Stimulated activated effector memory CD8-positive, alpha-beta T cell treated with anti-CD3 and anti-CD28 coated beads, Interleukin-12 subunit alpha, Interleukin-12 subunit beta, amount 100 ng/mL, for 72 hours (primary cell): ENCODE data around the gene ENDOG.

Experiments used
- ATAC-seq: fragments of 150-1000 bp; cut with Tn5 transposase; 2 replicates; pipeline ENCODE4 v1.10.0; 2021
- DNase-seq, 2 donors: peaks; one replicate each; pipeline ENCODE4 v3.0.0; 2021 to 2022; ENCODE audit warnings: low spot score in 2 of 2
- H3K27ac Mint-ChIP-seq: one replicate; pipeline ENCODE4 v1.8.0; 2022; ENCODE audit warnings: mild to moderate bottlenecking, mixed read lengths
- H3K36me3 Mint-ChIP-seq: one replicate; pipeline ENCODE4 v1.8.0; 2022; ENCODE audit warnings: mild to moderate bottlenecking, mixed read lengths
- H3K4me1 Mint-ChIP-seq: one replicate; pipeline ENCODE4 v1.8.0; 2022; ENCODE audit warnings: mixed read lengths
- H3K4me3 Mint-ChIP-seq: one replicate; pipeline ENCODE4 v1.8.0; 2022; ENCODE audit warnings: mild to moderate bottlenecking, mixed read lengths
- H3K9me3 Mint-ChIP-seq: one replicate; pipeline ENCODE4 v1.8.0; 2022; ENCODE audit warnings: mixed read lengths

The ENDOG gene

DNA sequence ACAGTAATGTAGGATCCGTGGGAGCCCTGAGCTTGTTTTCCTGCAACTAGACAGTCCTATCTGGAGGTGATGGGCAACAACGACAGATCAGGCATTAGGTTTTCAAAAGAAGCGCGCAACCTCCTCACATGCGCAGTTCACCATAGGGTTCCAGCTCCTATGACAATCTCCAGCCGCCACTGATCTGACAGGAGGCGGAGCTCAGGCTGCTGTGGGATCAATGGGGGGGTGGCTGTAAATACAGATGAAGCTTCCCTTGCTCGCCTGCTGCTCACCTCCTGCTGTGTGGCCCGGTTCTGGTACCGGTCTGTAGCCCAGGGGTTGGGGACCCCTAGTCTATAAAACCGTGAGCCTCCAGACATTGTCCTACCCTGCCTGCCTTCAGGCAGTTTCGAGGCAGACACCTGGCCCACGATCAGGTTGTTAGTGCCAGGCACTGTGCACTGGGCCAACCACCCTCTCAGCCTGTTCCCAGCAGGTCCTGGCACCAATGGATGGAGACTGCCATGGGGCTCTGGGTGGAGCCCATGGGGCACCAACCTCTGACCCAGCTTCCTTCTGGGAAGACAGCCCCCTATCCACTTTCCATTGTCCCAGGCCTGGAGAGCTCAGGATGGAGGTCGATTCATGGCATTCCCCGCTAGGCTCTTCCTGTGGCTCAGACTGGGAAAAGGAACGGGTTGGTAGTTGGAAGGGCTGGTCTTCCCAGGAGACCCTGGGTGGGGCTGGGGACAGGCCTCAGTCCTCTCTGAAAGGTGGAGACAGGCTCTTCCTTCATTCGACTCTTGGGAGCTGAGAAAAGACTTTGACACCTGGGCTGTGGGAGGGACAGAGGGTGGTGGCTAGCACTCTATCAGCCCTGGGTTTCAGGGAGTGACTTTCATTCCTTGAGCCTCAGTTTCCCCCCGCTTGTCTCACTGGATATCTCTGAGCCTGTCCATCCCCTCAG is 1.7 kb downstream of the ENDOG start:
- DNase-seq (no peak), ATAC-seq (no peak)
- Mint-ChIP-seq H3K9me3 (no peaks in the 10 kb centered on the region), H3K36me3 (peaks cover 52% of the 10 kb centered on the region), H3K4me1 (peaks cover 30% of the 10 kb centered on the region), H3K27ac (peak overlapping the region; percentile 88), H3K4me3 (peak overlapping the region; percentile 75)

DNA sequence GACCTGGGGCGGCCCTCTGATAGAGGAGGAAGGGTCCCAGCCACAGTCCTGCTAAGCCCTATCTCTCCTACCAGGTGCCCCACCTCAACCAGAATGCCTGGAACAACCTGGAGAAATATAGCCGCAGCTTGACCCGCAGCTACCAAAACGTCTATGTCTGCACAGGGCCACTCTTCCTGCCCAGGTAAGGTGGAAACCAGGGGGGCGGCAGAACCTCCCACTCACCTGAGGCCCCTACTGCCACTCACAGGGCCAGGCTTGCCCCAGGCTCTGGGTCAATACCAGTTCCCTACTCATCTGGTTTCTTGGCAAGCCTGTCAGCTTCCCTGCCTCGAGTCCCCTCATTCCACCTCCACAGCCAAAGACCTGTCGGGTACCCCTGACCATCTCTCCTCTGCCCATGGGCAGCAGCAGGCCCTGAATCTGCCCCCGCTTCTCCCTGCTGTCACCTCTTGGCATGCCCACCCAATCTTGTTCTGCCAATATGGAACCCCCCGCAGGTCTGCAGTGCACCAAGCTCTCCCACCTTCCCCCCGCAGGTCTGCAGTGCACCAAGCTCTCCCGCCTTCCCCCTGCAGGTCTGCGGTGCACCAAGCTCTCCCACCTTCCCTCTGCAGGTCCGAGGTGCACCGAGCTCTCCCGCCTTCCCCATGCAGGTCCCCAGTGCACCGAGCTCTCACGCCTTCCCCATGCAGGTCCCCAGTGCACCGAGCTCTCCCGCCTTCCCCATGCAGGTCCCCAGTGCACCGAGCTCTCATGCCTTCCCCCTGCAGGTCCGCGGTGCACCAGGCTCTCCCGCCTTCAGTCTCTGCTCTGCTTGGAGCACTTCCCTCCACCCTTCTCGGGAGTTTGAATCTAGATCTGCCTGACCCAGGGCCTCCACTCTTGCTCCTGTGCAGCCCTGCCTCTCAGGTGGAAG is 2.6 kb downstream of the ENDOG start:
- Mint-ChIP-seq H3K9me3 (no peaks in the 10 kb centered on the region), H3K27ac (peak overlapping the region; percentile 88), H3K4me3 (peak overlapping the region; percentile 75), H3K36me3 (peaks cover 61% of the 10 kb centered on the region), H3K4me1 (peaks cover 30% of the 10 kb centered on the region)
- no peak for ATAC-seq
- no peak for DNase-seq

DNA sequence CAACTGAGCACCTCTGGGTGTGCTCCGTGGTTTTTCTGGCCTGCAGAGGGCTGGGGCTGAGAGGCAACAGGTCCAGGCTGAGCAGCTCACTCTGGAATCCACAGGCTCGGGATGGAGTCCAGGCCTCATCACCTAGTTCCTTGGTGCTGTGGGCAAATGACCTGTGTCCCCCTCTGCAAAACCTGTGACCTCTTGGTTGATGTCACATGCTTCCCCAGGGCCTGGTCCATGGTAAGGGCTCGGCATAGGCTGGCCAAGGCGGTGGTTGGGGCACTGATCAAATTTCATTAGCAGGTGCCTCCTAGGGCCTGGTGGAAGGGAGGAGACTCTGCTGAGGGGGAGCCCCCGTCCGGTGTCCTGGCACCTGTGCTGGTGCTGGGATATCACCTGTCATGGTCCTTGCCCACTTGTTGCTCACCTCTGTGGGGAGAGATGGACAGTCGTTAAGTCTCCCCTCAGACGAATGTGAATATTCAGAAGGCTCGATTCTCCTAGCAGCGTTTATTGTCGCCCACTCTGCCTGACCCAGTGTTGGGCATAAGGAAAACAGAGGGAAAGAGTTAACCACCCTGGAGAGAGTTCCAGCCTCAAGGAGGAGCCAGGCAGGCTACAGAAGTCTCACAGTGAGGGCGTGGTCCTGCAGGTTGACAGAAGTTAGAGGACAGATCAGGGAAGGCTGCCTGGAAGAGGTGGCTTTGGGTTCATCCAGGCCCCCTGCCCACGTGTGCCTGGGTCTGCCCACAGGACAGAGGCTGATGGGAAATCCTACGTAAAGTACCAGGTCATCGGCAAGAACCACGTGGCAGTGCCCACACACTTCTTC is 3.5 kb downstream of the ENDOG start:
- no peaks in the 10 kb centered on the region for H3K9me3 Mint-ChIP-seq
- H3K36me3 Mint-ChIP-seq, result peaks cover 70% of the 10 kb centered on the region
- H3K27ac Mint-ChIP-seq, result peak overlapping the region; percentile 88
- H3K4me3 Mint-ChIP-seq, result no peak overlapping the region
- H3K4me1 Mint-ChIP-seq, result peaks cover 32% of the 10 kb centered on the region
- no peak for DNase-seq
- no peak for ATAC-seq

DNA sequence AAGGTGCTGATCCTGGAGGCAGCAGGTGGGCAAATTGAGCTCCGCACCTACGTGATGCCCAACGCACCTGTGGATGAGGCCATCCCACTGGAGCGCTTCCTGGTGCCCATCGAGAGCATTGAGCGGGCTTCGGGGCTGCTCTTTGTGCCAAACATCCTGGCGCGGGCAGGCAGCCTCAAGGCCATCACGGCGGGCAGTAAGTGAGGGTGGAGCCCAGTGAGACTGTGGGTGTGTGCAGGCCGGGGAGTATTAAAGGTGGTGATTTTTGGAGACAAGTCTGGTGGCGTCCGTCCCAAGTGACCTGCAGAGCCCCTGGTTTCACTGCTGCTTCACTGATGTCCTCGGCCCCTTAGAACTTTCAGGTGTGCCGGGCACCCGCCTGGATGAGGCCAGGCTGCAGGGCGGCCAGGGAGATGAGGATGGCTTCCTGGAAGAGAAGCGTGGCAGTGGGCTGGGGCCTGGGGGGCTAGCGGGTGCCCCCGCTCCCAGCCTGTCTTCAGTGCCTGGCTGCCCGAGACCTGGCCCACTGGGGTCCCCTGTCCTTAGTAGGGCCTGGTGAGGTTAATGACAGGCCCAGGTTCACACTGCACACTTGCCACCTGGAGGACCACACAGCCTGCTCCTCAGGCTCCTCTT is 4.2 kb downstream of the ENDOG start:
- Mint-ChIP-seq H3K27ac (peak overlapping the region; percentile 37), H3K4me3 (no peak overlapping the region), H3K36me3 (peaks cover 77% of the 10 kb centered on the region)

DNA sequence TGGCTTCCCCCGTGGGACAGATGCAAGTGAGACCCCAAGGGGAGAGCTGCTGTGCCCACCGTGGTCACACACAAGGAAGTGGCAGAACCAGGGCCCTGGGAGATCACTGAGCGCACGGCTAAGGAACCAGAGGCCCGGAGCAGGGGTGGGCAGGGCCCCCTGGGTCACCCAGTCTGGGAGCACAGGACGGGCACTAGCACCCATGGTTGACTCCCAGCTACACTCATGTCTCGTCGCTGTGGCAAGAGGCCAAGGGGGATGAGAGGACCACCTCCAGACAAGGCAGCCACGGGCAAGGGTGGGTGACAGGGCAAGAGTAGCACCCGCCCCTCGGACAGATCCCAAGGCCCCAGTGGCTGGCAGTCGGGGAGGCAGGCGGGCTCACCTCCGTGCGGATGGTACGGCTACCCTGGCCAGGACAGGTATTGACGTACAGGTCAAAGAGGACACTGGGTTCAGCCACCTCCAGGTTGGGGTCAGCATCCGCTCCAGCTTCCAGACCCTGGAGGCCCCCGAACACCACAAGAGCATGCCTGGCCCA is 5.1 kb downstream of the ENDOG start:
- H3K9me3 Mint-ChIP-seq, result no peaks in the 10 kb centered on the region
- H3K4me3 Mint-ChIP-seq, result no peak overlapping the region
- H3K27ac Mint-ChIP-seq, result peak overlapping the region; percentile 37
- peaks cover 82% of the 10 kb centered on the region for H3K36me3 Mint-ChIP-seq
- no peak for DNase-seq
- peaks cover 39% of the 10 kb centered on the region for H3K4me1 Mint-ChIP-seq
- no peak for ATAC-seq

More for the DNA sequence above, 4.2 kb downstream of the ENDOG start:
- ATAC-seq (no peak), DNase-seq (no peak)
- Mint-ChIP-seq H3K9me3 (no peaks in the 10 kb centered on the region), H3K4me1 (peaks cover 38% of the 10 kb centered on the region)

DNA sequence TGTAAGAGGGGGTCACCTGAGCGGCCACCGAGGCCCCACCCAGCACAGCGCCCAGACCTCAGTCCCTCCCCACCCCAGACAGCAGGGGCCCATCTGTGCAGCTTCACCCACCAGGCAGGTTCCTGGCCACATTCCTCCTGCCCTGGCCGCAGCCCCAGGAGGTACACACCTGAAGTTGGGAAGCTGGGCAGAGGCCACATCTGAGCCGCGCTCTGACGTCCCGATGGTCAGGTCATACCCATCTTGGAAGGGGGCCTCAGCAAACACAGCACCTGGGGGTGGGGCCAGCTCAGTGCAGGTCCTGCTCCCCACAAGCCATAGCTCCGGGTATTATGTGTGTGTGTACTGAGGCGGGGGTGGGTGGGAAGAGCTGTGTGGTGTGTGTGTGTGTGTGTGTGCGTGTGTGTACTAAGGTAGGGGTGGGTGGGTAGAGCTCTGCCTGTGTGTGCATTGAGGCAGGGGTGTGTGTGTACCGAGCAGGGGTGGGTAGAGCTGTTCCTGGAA is 5.7 kb downstream of the ENDOG start:
- no peak for DNase-seq
- Mint-ChIP-seq H3K27ac (no peak overlapping the region), H3K9me3 (no peaks in the 10 kb centered on the region), H3K4me3 (no peak overlapping the region), H3K4me1 (peaks cover 45% of the 10 kb centered on the region), H3K36me3 (peaks cover 87% of the 10 kb centered on the region)
- ATAC-seq, result no peak

DNA sequence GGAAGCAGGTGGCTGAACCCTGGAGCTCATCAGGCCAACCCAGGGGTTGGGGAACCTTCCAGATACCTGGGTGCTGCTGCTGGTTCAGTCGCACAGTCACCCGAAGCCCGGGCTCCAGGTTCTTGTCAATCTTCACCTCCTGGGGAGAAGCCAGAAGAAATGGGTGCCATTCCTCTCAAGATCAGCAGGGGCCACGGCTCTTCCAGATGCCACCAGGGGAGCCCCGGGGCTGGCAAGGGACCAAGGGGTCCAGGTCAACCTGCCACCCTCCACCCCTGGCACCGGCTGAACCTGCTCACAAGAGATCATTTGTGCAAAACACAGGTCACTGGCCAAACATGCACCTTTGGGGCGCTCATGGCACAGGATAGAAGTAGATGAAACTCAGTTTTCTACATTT is 6.6 kb downstream of the ENDOG start:
- DNase-seq (no peak), ATAC-seq (no peak)
- Mint-ChIP-seq H3K4me3 (no peak overlapping the region), H3K36me3 (peaks cover 96% of the 10 kb centered on the region), H3K9me3 (no peaks in the 10 kb centered on the region), H3K27ac (peak overlapping the region; percentile 20), H3K4me1 (peaks cover 46% of the 10 kb centered on the region)

DNA sequence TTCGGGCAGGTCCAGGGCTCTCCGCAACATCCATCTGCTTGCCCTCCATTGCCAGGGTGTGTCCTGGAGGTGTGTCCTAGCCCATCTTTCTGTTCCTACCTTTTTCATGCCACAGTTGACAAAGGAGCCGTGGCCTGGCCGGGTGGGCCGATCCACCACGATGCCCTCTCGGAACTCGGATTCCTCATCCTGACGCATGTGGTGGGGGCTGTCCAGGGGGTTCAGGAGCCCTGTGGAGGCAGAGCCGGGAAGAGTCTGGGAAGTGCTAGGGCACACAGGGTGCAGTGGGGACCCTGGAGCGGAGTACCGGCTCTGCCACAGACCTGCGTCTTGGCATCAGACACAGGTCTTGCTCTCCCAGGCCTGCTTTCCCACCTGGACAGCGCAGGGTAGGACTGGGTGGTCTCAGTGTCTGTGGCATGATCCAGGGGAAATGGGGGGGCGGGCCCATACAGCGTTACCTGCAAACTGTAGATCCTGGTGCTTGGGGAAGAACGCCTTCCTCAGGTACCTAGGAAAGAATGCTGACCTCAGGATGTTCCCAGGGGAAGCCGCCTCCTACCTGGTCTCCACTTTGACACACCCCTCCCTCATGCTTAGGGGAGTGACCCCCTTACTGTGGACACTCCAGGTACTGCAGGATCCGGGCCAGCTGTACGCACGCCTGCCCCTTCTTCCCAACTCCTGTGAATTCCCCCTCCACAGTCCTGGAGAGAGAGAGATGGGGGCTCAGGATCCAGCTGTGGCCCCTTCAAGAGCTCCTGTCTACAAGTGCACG is 7.8 kb downstream of the ENDOG start:
- Mint-ChIP-seq H3K4me3 (no peak overlapping the region), H3K9me3 (no peaks in the 10 kb centered on the region), H3K27ac (peak overlapping the region; percentile 67), H3K36me3 (peaks cover 87% of the 10 kb centered on the region), H3K4me1 (peaks cover 40% of the 10 kb centered on the region)
- ATAC-seq, result no peak
- DNase-seq, result no peak

DNA sequence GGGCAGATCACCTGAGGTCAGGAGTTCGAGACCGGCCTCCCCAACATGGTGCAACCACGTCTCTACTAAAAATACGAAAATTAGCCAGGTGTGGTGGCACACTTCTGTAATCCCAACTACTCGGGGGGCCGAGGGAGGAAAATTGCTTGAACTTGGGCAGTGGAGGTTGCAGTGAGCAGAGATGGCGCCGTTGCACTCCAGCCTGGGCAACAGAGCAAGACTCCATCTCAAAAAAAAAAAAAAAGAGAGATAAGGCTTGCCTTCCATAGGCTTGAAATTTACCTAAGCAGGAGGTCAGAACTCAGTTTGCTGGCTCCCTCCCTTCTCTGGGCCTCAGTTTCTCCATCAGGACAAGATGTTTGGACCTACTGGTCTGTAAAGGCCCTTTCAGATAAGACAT is 10.0 kb downstream of the ENDOG start:
- Mint-ChIP-seq H3K27ac (peak overlapping the region; percentile 96), H3K36me3 (peaks cover 66% of the 10 kb centered on the region)
- no peak for DNase-seq

DNA sequence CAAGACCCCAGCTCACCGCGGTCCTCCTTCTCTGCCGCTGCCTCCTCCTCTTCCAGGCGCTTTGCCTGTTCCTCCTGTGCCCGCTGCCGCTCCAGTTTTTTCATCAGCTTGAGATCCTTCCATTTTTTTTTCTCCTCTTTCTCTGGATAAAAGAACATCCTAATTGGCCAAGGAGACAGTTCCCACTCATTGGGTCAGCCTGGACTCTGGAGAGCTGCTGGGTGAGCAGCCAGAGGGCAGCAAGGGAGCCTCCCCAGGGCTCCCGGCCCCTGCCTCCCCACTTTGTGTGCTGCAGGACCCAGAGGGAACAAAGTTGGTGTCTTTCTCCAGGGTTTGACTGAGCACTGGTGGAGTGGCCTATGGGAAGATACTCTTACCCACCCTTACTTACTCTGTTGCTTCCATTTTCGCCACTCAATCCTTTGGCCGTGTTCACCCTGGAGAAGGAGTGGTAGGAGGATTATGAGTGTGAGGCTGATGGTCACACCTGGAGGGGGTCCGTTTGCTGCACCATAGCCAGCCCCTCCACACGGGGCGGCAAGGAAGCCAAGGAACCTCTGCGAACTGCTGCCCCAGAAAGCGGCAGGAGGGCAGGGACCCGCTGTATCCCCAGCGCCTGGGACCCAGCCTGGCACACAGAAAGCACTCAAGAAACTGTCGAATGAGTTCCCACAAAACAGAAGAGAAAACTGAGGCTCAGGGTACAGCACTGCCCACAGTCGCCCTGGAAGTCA is 10.6 kb downstream of the ENDOG start:
- H3K36me3 Mint-ChIP-seq, result peaks cover 65% of the 10 kb centered on the region
- H3K27ac Mint-ChIP-seq, result peak overlapping the region; percentile 96
- no peaks in the 10 kb centered on the region for H3K9me3 Mint-ChIP-seq
- peak overlapping the region; percentile 99 for H3K4me3 Mint-ChIP-seq
- DNase-seq (peak in 1 of 2 donors; percentile 63), ATAC-seq (no peak)
- peaks cover 28% of the 10 kb centered on the region for H3K4me1 Mint-ChIP-seq

More for the DNA sequence above, 10.0 kb downstream of the ENDOG start:
- H3K9me3 Mint-ChIP-seq, result no peaks in the 10 kb centered on the region
- peak overlapping the region; percentile 99 for H3K4me3 Mint-ChIP-seq
- H3K4me1 Mint-ChIP-seq, result peaks cover 28% of the 10 kb centered on the region
- no peak for ATAC-seq

DNA sequence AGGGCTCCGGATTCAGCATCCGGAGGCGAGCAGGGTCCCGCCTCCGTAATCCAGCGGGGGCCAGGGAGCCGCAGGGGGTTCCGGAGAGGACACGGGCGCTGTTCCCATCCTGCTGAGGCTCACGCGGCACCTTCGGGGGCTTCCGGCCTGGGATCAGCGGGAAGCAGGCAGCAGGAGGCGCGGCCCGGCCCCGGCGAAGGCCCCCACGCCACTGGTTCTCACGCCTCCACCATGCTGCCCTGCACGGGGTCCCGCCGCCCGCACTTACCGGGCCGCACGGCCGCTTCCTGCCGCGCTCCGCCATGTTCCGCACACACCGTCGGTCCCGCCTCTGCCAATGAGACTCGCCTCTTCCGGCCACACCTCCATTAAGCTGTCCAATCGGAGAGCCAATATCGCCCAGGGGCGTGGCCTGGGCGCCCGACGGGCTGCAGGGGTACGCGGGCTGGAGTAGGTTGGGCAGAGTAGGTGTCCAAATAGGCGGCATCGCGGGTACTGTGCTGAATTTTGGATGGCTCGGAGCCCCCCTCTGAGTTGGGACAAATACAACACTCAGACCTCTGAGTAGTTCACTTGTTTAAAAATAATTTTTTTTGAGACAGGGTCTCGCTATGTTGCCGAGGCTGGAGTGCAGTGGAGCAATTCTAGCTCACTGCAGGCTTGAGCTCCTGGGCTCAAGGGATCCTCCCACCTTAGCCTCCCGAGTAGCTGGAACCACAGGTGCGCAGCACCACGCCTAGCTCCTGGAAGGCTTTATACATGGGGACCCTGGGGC is 11.4 kb downstream of the ENDOG start, which contains the start of gene SPOUT1:
TSS of gene SPOUT1 (minus strand) at position 318 of the 775 bp plus-strand sequence. CDS start at position 304, 14 bp downstream.
- DNase-seq, result peak; percentile 87 to 95
- H3K4me1 Mint-ChIP-seq, result peaks cover 28% of the 10 kb centered on the region
- H3K9me3 Mint-ChIP-seq, result no peaks in the 10 kb centered on the region
- H3K4me3 Mint-ChIP-seq, result peak within 1 kb of the TSS; percentile 99
- H3K27ac Mint-ChIP-seq, result peak within 1 kb of the TSS; percentile 96
- peaks cover 61% of the 10 kb centered on the region for H3K36me3 Mint-ChIP-seq
- ATAC-seq, result peak; percentile 98

DNA sequence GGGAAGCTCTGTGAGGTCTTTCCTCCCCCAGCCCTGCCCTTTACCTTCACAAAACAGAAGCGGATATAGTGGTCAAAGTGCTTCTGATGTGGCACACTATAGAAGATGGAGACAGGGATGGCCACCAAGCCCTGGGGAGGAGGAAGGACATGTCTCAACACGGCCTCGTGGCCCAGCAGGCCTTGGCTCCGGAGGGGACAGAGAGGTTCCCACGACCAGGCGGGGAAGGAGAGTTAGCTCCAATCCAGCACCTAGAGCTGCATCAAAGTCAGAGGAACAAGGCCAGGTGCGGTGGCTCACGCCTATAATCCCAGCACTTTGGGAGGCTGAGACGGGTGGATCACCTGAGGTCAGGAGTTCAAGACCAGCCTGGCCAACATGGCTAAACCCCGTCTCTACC is 15.4 kb downstream of the ENDOG start:
- ATAC-seq, result no peak
- no peak overlapping the region for H3K27ac Mint-ChIP-seq
- peaks cover 17% of the 10 kb centered on the region for H3K4me1 Mint-ChIP-seq

More for the DNA sequence above, 15.4 kb downstream of the ENDOG start:
- DNase-seq, result no peak
- no peak overlapping the region for H3K4me3 Mint-ChIP-seq
- peaks cover 35% of the 10 kb centered on the region for H3K36me3 Mint-ChIP-seq
- no peaks in the 10 kb centered on the region for H3K9me3 Mint-ChIP-seq
